H1 (cell line): ENCODE data around the gene FBLIM1. TPM values are rescaled to one million over a fixed set of nuclear protein-coding genes. Genes with fewer than 3 reads are reported as not detected.

Experiments
- GTF2F1 ChIP-seq: IDR thresholded peaks from 2 replicates; pipeline ENCODE4 v1.6.1; 2012; ENCODE audit warnings: low read depth, low read length, improper control_type of control experiment, borderline replicate concordance
- JUND ChIP-seq: IDR thresholded peaks from 2 replicates; pipeline ENCODE4 v1.6.1; 2011; ENCODE audit warnings: mild to moderate bottlenecking, improper control_type of control experiment, low read length
- KDM1A ChIP-seq: fragments of 200-600, 300-600 bp; sonication (generic); IDR thresholded peaks from 2 replicates; pipeline ENCODE4 v1.7.1; 2016; ENCODE audit warnings: mild to moderate bottlenecking, low read length, borderline replicate concordance
- POU5F1 ChIP-seq: IDR thresholded peaks from 2 replicates; pipeline ENCODE4 v1.6.1; 2011; ENCODE audit warnings: low read depth, mild to moderate bottlenecking, low read length, moderate library complexity
- RNF2 ChIP-seq: fragments of 200-900, 300-1000 bp; sonication (generic); IDR thresholded peaks from 2 replicates; pipeline ENCODE4 v1.7.1; 2016; ENCODE audit warnings: borderline replicate concordance, low read depth, mild to moderate bottlenecking, antibody characterized with exemption, low read length; ENCODE audit not compliant: poor library complexity, severe bottlenecking; ENCODE audit errors: missing control alignments
- ZNF274 ChIP-seq: IDR thresholded peaks from 2 replicates; pipeline ENCODE4 v1.7.0; 2012; ENCODE audit warnings: low read length, borderline replicate concordance; ENCODE audit errors: extremely low read depth
- polyA plus RNA-seq, 7 experiments: library from polyadenylated mRNA; depleted of rRNA in 3 of 7; stranded (reverse) in 5 of 7; unstranded in 2 of 7; fragments of >200 nt in 5 of 7; fragments of 200-250 nt in 2 of 7; gene quantifications; 1 replicate in 5 of 7; 2 replicates in 1 of 7; 4 replicates in 1 of 7; pipeline versions ENCODE4 v1.2.1 to v1.2.3, GENCODE V29; 2011 to 2013; ENCODE audit warnings: missing spikeins in 2 of 7, mixed read lengths in 2 of 7
- total RNA-seq: library from RNA; stranded (reverse); fragmentation: NEBNext Ultra II Directional; extraction: Animal tissue kit (Norgen Biotek cat#: 25700); gene quantifications from 2 replicates; pipeline ENCODE4 v1.2.1, GENCODE V29; 2021

FBLIM1 gene
- total and polyA plus RNA-seq, 2 of the 8 experiments (the other 6 are each of a cell fraction or from before 2014, with no cell fraction given), result 66.6 to 66.7 TPM

DNA sequence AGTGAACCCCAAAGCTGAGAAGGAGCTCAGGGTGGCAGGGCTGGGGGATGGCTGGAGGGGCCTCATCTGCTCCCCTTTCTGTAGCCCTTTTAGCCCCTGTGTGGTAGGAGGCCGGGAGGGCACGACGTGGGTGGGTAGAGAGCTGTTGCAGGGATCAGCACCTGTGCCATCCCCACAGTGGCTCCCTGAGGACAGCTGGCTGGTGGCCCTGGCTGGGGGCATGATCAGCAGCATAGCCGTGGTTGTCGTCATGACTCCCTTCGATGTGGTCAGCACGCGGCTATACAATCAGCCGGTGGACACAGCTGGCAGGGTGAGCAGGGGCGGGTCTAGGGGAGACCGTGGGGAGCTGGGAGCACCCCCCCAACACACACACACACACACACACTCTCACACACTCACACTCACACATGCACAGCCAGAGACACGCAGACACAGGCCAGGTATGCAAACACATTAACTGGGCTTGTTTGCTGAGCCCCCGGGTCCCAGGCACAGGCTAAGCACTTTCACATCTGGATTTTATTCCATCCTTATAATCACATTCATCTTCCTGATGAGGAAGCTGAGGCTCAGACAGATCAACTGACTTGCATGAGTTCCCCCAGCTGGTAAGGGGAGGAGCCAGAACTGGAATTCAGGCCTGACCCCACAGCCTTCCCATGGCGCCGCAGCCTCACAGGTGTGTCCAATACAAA lies 20.0 kb upstream of the FBLIM1 start (continued):
- TF ChIP-seq KDM1A (no peak), ZNF274 (no peak), GTF2F1 (no peak), RNF2 (no peak), JUND (no peak), POU5F1 (no peak)
